ENCODE measurements around the gene NPPA.

Gene NPPA

DNA sequence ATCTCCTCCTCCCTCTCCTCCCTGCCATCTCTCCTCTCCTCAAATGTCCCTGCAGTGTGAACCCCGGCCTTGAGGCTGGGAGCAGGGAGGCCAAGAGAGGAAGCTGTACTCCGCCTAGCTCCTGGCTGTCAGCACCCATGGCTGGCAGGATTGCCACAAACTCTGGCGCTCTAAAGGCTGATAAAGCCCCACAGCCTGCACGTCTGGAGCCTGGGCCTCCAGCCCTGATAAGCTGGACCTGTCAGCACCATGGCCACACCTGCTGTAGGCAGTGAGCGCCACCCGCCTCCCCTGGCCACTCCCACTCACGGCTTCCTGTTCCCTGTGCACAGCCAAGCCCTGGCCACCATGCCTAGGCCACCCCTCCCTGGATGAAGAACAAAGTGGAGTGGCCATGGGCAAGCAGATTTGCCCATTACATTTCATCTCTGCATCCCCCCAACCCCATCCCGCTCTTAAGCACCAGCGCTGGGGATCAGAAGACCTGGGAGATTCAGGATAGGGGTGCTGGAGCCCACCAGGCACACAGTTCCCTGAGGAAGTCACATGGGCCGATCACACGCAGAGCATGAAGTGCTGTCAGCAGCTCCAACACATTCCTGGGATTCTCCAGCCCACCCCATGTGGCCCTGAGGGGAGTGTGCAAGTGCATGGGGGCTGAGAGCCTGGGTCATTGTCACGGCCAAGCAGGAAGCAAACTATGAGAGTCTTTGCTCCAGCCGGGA, 35.4 kb upstream of the NPPA start:
- Histone ChIP-seq H3K4me3 (ENCODE audit: low read depth in 1 of 2, low read length in 2 of 2) (no peak overlapping the region), H3K4me1 (ENCODE audit: control insufficient read depth in 1 of 2, insufficient read depth in 2 of 2, low read length in 2 of 2) (peaks cover 7% of the 10 kb centered on the region in 2 donors), H3K9ac (ENCODE audit: low read depth in 1 of 2, low read length in 2 of 2) (no peak overlapping the region), H3K9me3 (ENCODE audit: control insufficient read depth in 1 of 2, low read length in 2 of 2) (no peaks in the 10 kb centered on the region), H3K27ac (ENCODE audit: low read depth, low read length) (no peak overlapping the region), H3K36me3 (ENCODE audit: control insufficient read depth in 1 of 2, insufficient read depth in 2 of 2, low read length in 2 of 2) (no peaks in the 10 kb centered on the region), H3K27me3 (ENCODE audit: control insufficient read depth in 1 of 2, insufficient read depth in 2 of 2, low read length in 2 of 2) (peaks cover 0 to 6% of the 10 kb centered on the region in 2 donors)

DNA sequence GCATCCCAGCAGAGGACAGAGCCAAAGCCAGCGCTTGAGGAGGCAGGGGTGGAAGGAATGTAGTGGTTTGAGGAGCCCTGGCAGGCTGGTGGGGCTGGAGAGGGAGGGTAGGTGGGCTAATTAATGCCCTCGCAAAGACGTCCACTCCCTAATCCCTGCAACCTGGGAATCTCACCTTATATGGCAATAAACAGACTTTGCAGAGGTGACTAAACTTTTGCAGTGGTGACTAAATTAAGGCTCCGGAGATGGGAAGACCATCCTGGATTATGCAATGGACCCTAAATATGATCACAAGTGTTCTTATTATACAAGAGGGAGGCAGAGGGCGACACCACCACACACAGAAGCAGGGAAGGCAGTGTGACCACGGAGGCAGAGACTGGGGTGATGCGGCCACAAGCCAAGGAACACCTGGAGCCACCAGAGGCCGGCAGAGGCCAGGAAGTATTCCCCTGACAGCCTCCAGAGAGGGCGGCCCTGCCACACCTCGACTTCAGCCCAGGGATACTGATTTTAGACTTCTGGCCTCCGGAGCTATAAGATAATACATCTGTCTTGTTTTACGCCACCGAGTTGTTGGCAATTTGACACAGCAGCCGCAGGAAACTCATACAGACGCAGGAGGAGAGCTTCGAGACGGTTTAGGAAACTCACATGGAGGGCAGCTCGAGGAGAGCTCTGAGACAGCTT, 34.3 kb upstream of the NPPA start:
- no peaks in the 10 kb centered on the region for H3K36me3 ChIP-seq (ENCODE audit: control insufficient read depth in 1 of 2, insufficient read depth in 2 of 2, low read length in 2 of 2)
- no peak overlapping the region for H3K4me3 ChIP-seq (ENCODE audit: low read depth in 1 of 2, low read length in 2 of 2)
- no peaks in the 10 kb centered on the region for H3K9me3 ChIP-seq (ENCODE audit: control insufficient read depth in 1 of 2, low read length in 2 of 2)
- peaks cover 7% of the 10 kb centered on the region in 2 donors for H3K4me1 ChIP-seq (ENCODE audit: control insufficient read depth in 1 of 2, insufficient read depth in 2 of 2, low read length in 2 of 2)
- peaks cover 0 to 6% of the 10 kb centered on the region in 2 donors for H3K27me3 ChIP-seq (ENCODE audit: control insufficient read depth in 1 of 2, insufficient read depth in 2 of 2, low read length in 2 of 2)
- H3K9ac ChIP-seq (ENCODE audit: low read depth in 1 of 2, low read length in 2 of 2): no peak overlapping the region
- no peak overlapping the region for H3K27ac ChIP-seq (ENCODE audit: low read depth, low read length)

DNA sequence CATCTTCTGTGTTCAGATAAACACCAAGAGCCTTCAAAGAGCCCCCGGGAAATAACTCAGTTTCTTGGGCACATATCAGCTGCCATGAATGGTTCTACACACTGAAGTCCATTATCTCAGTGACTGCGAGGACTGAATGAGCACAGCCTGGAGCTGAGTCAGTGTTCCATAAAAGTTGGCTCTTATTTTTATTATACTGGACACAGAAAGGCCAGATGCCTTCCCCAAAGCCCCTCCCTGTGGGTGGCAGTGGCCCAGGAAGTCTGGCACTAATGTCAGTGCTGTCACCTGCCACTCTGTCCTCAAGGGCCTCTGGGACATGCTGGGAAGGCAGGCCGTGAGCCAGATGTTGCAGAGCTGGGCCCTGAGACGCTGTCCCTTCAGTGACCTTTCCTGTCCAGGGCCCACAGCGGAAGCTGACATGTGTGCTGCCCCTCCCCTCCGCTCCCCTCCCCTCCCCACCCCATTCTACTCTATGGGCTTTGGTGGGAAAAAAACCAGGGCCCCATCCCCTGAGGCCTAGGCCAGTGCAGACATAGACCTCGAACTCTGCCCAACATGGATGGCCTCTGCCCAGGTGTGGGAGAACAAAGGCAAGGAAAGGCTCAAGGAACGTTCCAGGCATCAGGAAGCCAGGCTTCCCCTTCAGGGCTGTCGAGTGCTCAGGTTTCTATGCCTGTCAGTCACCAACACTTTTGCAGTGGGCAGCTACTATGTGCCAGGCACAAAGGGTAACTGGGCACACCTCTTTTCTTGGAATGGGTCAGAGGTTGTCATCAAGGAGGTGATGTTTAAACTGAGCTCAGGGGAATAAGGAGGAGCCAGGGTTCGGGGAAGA, 33.5 kb upstream of the NPPA start:
- H3K27me3 ChIP-seq (ENCODE audit: control insufficient read depth in 1 of 2, insufficient read depth in 2 of 2, low read length in 2 of 2): peaks cover 0 to 6% of the 10 kb centered on the region in 2 donors
- H3K9ac ChIP-seq (ENCODE audit: low read depth in 1 of 2, low read length in 2 of 2): no peak overlapping the region
- H3K4me1 ChIP-seq (ENCODE audit: control insufficient read depth in 1 of 2, insufficient read depth in 2 of 2, low read length in 2 of 2): peaks cover 7% of the 10 kb centered on the region in 2 donors
- H3K4me3 ChIP-seq (ENCODE audit: low read depth in 1 of 2, low read length in 2 of 2): no peak overlapping the region
- H3K36me3 ChIP-seq (ENCODE audit: control insufficient read depth in 1 of 2, insufficient read depth in 2 of 2, low read length in 2 of 2): no peaks in the 10 kb centered on the region
- H3K9me3 ChIP-seq (ENCODE audit: control insufficient read depth in 1 of 2, low read length in 2 of 2): no peaks in the 10 kb centered on the region
- H3K27ac ChIP-seq (ENCODE audit: low read depth, low read length): no peak overlapping the region

DNA sequence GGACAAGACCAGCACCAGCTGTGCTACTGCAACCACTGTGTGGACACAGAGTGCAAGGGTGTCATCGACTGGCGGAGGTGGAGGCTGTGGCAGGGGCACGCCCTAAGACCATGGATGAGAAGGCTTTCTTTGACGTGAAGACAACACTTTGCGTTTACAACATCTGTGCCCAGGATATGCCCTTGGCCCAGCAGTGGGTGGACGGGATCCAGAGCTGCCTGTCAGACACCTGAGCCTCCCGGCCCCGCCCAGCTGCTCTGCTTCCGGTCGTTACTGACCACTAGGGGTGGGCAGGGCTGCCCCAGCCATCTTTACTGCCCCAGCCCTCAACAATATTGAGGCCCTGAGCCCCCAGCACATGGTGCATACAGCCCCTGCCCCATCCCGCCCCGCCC, 32.6 kb upstream of the NPPA start:
- H3K9ac ChIP-seq (ENCODE audit: low read depth in 1 of 2, low read length in 2 of 2): no peak overlapping the region
- H3K4me1 ChIP-seq (ENCODE audit: control insufficient read depth in 1 of 2, insufficient read depth in 2 of 2, low read length in 2 of 2): peaks cover 7% of the 10 kb centered on the region in 2 donors
- no peak overlapping the region for H3K4me3 ChIP-seq (ENCODE audit: low read depth in 1 of 2, low read length in 2 of 2)
- H3K36me3 ChIP-seq (ENCODE audit: control insufficient read depth in 1 of 2, insufficient read depth in 2 of 2, low read length in 2 of 2): no peaks in the 10 kb centered on the region
- peaks cover 0 to 6% of the 10 kb centered on the region in 2 donors for H3K27me3 ChIP-seq (ENCODE audit: control insufficient read depth in 1 of 2, insufficient read depth in 2 of 2, low read length in 2 of 2)
- no peak overlapping the region for H3K27ac ChIP-seq (ENCODE audit: low read depth, low read length)
- H3K9me3 ChIP-seq (ENCODE audit: control insufficient read depth in 1 of 2, low read length in 2 of 2): no peaks in the 10 kb centered on the region

DNA sequence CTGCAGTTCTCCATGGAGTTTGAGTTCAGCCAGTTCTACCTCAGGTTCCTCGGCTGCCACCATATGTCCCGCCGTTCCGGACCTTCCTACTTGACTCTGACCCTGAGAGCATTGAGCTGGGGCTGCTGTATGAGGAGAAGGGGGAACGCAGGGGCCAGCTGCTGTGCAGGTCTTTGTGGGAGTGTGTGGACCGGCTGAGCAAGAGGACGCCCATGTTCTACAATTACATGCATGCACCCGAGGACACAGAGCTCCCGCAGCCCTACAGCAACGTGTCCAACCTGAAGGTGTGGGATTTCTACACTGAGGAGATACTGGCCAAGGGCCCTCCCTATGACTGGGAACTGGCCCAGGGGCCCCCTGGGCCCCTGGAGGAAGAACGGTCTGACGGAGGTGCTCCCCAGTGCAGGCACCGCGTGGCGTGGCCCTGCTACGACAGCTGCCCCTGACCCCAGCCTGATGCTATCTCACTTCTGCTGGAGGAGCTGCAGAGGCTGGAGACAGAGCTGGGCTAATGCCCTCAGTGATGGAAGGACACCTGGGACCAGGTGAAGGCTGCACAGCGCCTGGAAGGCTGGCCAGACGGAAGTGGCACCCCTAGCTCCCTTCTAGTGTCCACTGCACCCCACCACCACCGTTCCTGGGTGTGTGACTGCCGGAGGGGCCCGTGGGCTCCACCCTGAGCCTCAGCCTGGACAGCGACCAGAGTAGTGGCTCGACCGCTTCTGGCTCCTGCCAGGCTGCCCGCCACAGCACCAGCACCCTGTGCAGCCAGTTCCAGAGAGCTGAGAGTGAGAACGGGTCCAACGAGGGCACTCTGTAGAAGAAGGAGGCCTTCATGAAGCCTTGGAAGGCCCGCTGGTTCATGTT, 32.0 kb upstream of the NPPA start:
- no peak overlapping the region for H3K27ac ChIP-seq (ENCODE audit: low read depth, low read length)
- peaks cover 7% of the 10 kb centered on the region in 2 donors for H3K4me1 ChIP-seq (ENCODE audit: control insufficient read depth in 1 of 2, insufficient read depth in 2 of 2, low read length in 2 of 2)
- no peak overlapping the region for H3K9ac ChIP-seq (ENCODE audit: low read depth in 1 of 2, low read length in 2 of 2)

DNA sequence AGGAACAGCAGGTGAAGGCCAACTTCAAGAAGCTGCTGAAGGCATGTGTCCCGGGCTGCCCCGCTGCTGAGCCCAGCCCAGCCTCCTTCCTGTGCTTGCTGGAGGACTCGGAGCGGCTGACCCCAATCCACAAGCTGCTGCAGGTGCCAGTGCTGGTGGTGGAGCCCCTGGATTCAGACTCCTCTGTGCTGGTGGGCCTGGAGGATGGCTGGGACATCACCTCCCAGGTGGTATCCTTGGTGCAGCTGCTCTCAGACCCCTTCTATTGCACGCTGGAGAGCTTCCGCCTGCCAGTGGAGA, 31.3 kb upstream of the NPPA start:
- peaks cover 7% of the 10 kb centered on the region in 2 donors for H3K4me1 ChIP-seq (ENCODE audit: control insufficient read depth in 1 of 2, insufficient read depth in 2 of 2, low read length in 2 of 2)

More for the DNA sequence above, 32.0 kb upstream of the NPPA start:
- H3K36me3 ChIP-seq (ENCODE audit: control insufficient read depth in 1 of 2, insufficient read depth in 2 of 2, low read length in 2 of 2): no peaks in the 10 kb centered on the region
- no peak overlapping the region for H3K4me3 ChIP-seq (ENCODE audit: low read depth in 1 of 2, low read length in 2 of 2)
- H3K27me3 ChIP-seq (ENCODE audit: control insufficient read depth in 1 of 2, insufficient read depth in 2 of 2, low read length in 2 of 2): peaks cover 0 to 6% of the 10 kb centered on the region in 2 donors
- no peaks in the 10 kb centered on the region for H3K9me3 ChIP-seq (ENCODE audit: control insufficient read depth in 1 of 2, low read length in 2 of 2)

DNA sequence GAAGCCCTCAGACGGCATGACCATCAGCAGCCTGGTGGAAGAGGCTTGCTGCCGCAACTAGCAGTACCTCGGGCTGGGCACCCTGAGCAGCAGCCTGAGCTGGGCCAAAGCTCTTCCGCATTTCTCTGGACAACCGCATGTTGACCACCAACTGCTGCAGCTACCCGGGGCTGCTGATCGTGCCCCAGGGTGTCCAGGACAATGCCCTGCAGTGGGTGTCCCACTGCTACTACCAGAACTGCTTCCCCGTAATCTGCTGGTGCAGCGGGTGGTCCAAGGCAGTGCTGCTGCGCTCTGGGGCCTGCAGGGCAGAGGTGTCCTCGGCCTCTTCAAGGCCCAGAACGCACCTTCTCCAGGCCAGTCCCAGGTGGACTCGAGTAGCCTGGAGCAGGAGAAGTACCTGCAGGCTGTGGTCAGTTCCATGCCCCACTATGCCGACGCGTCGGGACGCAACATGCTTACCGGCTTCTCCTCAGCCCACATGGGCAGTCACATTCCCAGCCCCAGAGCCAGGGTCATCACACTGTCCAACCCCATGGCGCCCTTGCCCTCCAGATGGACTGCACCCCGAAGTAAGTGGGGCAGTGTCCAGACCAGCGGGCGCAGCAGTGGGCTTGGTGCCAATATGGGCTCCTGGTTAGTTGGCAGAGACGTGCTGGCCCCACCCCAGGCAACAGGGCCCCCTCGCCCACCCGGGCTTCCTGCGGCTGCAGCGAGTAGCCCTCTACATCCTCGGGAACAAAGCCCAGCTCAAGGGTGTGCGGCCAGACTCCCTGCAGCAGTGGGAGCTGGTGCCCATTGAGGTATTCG, 30.7 kb upstream of the NPPA start:
- peaks cover 7% of the 10 kb centered on the region in 2 donors for H3K4me1 ChIP-seq (ENCODE audit: control insufficient read depth in 1 of 2, insufficient read depth in 2 of 2, low read length in 2 of 2)
- no peaks in the 10 kb centered on the region for H3K36me3 ChIP-seq (ENCODE audit: control insufficient read depth in 1 of 2, insufficient read depth in 2 of 2, low read length in 2 of 2)
- no peak overlapping the region for H3K4me3 ChIP-seq (ENCODE audit: low read depth in 1 of 2, low read length in 2 of 2)
- H3K9me3 ChIP-seq (ENCODE audit: control insufficient read depth in 1 of 2, low read length in 2 of 2): no peaks in the 10 kb centered on the region
- H3K27ac ChIP-seq (ENCODE audit: low read depth, low read length): no peak overlapping the region
- H3K27me3 ChIP-seq (ENCODE audit: control insufficient read depth in 1 of 2, insufficient read depth in 2 of 2, low read length in 2 of 2): peaks cover 0 to 6% of the 10 kb centered on the region in 2 donors
- no peak overlapping the region for H3K9ac ChIP-seq (ENCODE audit: low read depth in 1 of 2, low read length in 2 of 2)

More for the DNA sequence above, 31.3 kb upstream of the NPPA start:
- no peak overlapping the region for H3K27ac ChIP-seq (ENCODE audit: low read depth, low read length)
- H3K9ac ChIP-seq (ENCODE audit: low read depth in 1 of 2, low read length in 2 of 2): no peak overlapping the region
- H3K9me3 ChIP-seq (ENCODE audit: control insufficient read depth in 1 of 2, low read length in 2 of 2): no peaks in the 10 kb centered on the region
- H3K4me3 ChIP-seq (ENCODE audit: low read depth in 1 of 2, low read length in 2 of 2): no peak overlapping the region
- H3K36me3 ChIP-seq (ENCODE audit: control insufficient read depth in 1 of 2, insufficient read depth in 2 of 2, low read length in 2 of 2): no peaks in the 10 kb centered on the region
- H3K27me3 ChIP-seq (ENCODE audit: control insufficient read depth in 1 of 2, insufficient read depth in 2 of 2, low read length in 2 of 2): peaks cover 0 to 6% of the 10 kb centered on the region in 2 donors

DNA sequence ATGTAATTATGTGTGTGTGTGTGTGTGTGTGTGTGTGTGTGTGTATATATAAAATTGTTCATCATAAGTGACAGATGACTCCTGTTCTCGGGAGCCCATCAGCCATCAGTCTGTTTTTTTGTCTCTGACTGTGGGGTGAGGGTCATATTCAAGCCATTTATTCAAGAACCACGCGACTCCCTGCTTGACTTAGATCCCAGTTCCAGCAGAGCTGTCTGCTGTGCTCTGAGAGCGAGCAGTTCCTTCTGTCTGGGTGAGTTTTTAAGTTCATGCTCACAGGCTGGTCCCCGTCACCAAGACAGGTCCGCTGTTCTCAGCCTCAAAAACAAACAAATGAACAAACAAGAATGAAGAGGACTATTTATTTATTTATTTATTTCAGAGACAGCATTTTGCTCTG, 29.5 kb upstream of the NPPA start:
- Histone ChIP-seq H3K27ac (ENCODE audit: low read depth, low read length) (no peak overlapping the region), H3K27me3 (ENCODE audit: control insufficient read depth in 1 of 2, insufficient read depth in 2 of 2, low read length in 2 of 2) (peaks cover 0 to 6% of the 10 kb centered on the region in 2 donors), H3K4me1 (ENCODE audit: control insufficient read depth in 1 of 2, insufficient read depth in 2 of 2, low read length in 2 of 2) (no peaks in the 10 kb centered on the region), H3K36me3 (ENCODE audit: control insufficient read depth in 1 of 2, insufficient read depth in 2 of 2, low read length in 2 of 2) (no peaks in the 10 kb centered on the region), H3K9me3 (ENCODE audit: control insufficient read depth in 1 of 2, low read length in 2 of 2) (no peaks in the 10 kb centered on the region), H3K4me3 (ENCODE audit: low read depth in 1 of 2, low read length in 2 of 2) (no peak overlapping the region), H3K9ac (ENCODE audit: low read depth in 1 of 2, low read length in 2 of 2) (no peak overlapping the region)

DNA sequence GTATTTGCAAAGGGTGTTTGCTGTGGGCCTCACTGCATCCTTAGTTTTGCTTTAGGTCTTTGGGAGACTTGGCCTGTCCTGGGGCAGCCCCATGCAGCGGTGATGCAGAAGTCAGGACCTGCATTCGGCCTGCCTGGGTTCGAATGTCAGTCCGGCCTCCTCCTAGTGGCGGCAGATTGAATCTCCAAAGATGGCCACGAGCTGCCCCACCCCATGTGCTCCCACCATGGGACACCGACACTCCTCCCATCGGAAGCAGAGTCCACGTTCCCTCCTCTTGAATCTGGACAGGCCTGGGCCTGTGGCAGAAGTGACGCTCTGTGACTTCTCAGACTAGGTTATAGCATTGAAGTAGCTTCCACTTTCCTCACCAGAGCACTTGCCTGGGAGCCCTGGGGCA, 27.5 kb upstream of the NPPA start:
- Histone ChIP-seq H3K9me3 (ENCODE audit: control insufficient read depth in 1 of 2, low read length in 2 of 2) (no peaks in the 10 kb centered on the region), H3K4me3 (ENCODE audit: low read depth in 1 of 2, low read length in 2 of 2) (no peak overlapping the region), H3K27ac (ENCODE audit: low read depth, low read length) (no peak overlapping the region), H3K4me1 (ENCODE audit: control insufficient read depth in 1 of 2, insufficient read depth in 2 of 2, low read length in 2 of 2) (no peaks in the 10 kb centered on the region), H3K9ac (ENCODE audit: low read depth in 1 of 2, low read length in 2 of 2) (no peak overlapping the region), H3K36me3 (ENCODE audit: control insufficient read depth in 1 of 2, insufficient read depth in 2 of 2, low read length in 2 of 2) (no peaks in the 10 kb centered on the region), H3K27me3 (ENCODE audit: control insufficient read depth in 1 of 2, insufficient read depth in 2 of 2, low read length in 2 of 2) (peaks cover 0 to 6% of the 10 kb centered on the region in 2 donors)

Measured in duodenal mucosa (tissue), 2 donors.